Measurements from ENCODE around the gene FSIP1.

FSIP1 gene

DNA sequence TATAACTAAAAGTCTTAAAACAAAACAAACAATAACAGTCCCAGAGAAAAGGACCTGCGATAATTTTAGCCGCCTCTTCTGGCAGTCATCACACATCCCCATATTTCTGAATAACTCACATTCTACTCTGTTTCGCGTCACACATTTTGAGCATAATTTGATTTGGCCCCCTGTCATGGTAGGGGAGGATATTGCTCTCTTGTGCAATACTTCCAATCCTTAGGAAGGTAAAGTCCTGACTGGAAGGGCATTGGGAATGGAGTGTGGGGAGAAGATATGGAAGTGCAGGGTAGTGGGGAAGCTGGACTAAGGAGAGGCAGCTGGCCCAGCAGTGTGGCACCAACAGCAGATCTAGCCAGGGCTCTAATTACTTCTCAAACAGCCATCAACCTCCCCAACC, 11.3 kb upstream of the FSIP1 start:
- TF ChIP-seq, protein P1, sequence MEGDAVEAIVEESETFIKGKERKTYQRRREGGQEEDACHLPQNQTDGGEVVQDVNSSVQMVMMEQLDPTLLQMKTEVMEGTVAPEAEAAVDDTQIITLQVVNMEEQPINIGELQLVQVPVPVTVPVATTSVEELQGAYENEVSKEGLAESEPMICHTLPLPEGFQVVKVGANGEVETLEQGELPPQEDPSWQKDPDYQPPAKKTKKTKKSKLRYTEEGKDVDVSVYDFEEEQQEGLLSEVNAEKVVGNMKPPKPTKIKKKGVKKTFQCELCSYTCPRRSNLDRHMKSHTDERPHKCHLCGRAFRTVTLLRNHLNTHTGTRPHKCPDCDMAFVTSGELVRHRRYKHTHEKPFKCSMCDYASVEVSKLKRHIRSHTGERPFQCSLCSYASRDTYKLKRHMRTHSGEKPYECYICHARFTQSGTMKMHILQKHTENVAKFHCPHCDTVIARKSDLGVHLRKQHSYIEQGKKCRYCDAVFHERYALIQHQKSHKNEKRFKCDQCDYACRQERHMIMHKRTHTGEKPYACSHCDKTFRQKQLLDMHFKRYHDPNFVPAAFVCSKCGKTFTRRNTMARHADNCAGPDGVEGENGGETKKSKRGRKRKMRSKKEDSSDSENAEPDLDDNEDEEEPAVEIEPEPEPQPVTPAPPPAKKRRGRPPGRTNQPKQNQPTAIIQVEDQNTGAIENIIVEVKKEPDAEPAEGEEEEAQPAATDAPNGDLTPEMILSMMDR (IDR thresholded peaks at IDR 0.05; ENCODE audit: borderline replicate concordance, insufficient read depth, low read depth, low read length), result no peak

DNA sequence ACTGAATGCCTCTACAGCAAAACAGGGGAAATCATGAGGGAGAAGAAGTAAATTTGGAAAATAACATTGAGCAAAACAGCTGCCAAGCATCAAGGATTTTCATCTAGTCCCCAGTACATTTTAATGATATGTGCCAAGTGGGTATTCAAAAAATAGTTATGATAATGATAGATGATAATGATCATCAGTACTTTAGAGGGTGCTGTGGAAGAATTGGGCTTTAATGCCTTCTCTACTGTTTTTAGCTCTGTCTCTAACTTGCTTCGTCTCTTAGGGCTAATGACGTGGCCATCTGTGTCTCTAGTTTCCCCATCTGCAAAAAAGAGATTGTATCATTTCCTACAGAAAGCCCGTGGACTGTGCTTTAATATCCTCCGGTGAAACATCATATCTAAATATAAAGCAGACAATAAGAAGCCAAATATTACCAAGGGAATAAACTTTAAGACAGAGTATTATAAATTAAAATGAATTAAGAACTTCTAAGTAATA, 10.2 kb upstream of the FSIP1 start:
- H3K4me3 ChIP-seq (ENCODE audit: low read depth, low read length), result no peak overlapping the region
- TF ChIP-seq, protein P1 (IDR thresholded peaks at IDR 0.05; ENCODE audit: borderline replicate concordance, insufficient read depth, low read depth, low read length), result no peak

More for the DNA sequence above, 11.3 kb upstream of the FSIP1 start:
- H3K4me3 ChIP-seq (ENCODE audit: low read depth, low read length), result no peak overlapping the region

DNA sequence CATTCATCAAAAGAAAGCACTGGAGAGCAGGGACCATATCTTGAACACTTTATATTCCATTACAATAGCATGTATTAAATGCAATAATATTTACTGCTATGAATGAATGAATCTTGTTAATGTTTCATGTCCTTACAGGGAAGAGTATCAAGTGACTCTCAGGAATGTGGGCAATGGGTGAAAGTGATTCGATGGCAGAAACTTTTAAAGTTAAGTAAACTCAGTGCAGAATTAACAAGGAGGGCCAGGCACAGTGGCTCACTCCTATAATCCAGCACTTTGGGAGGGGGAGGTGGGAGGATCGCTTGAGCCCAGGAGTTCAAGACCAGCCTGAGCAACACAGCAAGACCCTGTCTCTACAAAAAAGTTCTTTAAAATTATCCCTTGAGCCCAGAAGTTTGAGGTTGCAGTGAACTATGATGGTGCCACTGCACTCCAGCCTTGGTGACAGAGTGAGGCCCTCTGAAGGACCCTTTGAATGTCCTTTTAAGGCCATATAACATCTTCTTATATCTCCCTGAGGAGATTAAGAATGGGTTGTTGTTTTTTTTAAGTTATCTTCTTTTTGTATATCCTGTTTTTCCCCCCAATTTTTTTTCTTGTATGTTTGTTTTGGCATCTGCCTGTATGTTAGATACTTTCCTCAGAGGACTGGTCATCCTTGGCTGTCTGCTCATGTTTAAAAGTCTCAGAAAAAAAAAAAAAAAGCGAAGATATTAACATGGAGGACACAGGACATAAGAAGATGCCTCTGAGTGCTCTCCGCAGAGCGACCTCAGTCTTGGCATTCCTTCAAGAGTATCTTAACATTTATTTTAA, 9.6 kb upstream of the FSIP1 start:
- H3K4me3 ChIP-seq (ENCODE audit: low read depth, low read length), result no peak overlapping the region
- TF ChIP-seq, protein P1 (IDR thresholded peaks at IDR 0.05; ENCODE audit: borderline replicate concordance, insufficient read depth, low read depth, low read length), result no peak

DNA sequence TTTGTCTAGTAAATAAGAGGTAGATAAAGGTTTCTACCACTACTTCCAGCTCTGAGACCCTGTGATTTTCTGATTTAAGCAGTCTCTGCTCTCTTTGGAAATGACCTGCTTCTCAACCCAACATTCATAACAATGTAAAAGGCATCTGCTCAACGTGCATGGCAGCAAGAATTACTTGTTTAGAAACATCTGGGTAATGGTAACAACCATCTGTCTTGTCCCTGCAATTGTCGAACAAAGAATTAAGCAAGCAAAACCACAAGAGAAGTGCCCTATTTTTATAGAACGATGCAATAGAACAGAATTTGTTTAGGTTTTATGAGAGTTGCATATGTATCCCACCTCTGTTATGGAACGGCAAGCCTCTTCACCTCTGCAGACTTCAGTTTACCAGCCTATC, 7.1 kb upstream of the FSIP1 start:
- TF ChIP-seq, protein P1 (IDR thresholded peaks at IDR 0.05; ENCODE audit: borderline replicate concordance, insufficient read depth, low read depth, low read length), result no peak
- no peak overlapping the region for H3K4me3 ChIP-seq (ENCODE audit: low read depth, low read length)

DNA sequence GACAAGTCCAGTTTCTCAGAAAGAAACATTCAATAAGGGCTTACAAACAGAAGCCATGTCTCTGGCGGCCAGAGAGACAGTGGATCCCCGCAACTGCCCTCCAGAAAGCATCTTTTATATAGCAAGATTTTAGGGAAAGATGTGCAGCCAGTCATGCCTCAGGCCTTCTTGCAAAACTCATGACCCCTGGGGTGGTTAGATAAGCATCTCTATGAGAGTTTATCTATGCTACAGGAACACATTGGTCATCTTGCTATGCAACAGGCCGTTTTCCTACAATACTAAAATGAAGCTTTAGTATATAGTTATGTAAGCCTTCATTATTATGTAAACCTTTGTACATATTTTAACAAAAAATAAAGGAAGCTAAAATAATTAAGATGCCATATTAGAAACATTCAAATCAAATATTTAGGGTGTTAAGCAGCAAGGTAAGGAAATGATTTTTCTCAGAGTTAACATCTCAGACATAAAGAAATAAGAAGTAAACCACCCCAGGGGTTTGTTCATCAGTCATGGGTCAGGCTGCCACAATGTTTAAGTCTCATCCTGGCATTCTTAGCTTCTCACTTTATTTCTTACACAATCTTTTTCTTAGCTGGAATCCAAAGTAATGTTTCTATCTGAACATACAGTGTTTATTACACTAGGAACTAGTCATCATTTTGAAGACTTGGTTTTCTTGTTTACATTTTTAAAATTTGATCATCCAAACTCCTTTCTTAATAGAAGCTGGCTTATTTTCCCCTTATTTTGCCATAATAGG, 6.3 kb upstream of the FSIP1 start:
- TF ChIP-seq, protein P1 (IDR thresholded peaks at IDR 0.05; ENCODE audit: borderline replicate concordance, insufficient read depth, low read depth, low read length), result no peak
- no peak overlapping the region for H3K4me3 ChIP-seq (ENCODE audit: low read depth, low read length)

DNA sequence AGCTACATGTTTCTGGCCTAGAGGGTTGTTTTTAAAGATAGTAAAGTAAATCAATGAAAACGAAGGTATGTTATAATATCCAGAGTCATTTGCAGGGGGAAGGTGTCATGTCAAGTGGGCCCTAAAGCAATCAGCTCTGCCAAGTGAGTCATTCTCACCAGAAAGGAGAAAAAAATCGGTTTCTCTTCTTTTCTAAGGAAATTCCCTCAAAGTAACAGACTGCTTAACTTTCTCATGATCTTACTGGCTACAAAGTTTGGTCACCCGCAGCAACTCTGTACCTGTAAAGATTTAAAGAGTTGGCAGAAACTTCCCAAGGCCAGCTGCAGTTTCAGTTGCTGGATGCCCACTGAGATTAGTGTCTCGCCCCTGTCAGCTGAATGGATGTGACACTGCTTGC, 5.5 kb upstream of the FSIP1 start:
- H3K4me3 ChIP-seq (ENCODE audit: low read depth, low read length), result no peak overlapping the region
- TF ChIP-seq, protein P1 (IDR thresholded peaks at IDR 0.05; ENCODE audit: borderline replicate concordance, insufficient read depth, low read depth, low read length), result no peak

Measured in GM12875 (cell line).